ENCODE measurements around the gene VOPP1.

- no peak for TF ChIP-seq POLR2A (IDR thresholded peaks at IDR 0.05; ENCODE audit: low read length)
- no peak for TF ChIP-seq GATA1 (IDR thresholded peaks at IDR 0.05; ENCODE audit: low read depth, low read length)
These were observed 145.0 kb downstream of the VOPP1 start for GRCh38 chr7:55427342-55427741.

Data from erythroblast (primary cell).